ENCODE measurements around the gene DRC3. TPM values are rescaled to one million over a fixed set of nuclear protein-coding genes. Genes with fewer than 3 reads are reported as not detected.

The DRC3 gene
- total and polyA plus RNA-seq, 5 donors from 2014 or later = not detected

- H3K27ac Mint-ChIP-seq = peak within 1 kb of the TSS; percentile 92 to 99 (median 97)
- H3K4me3 Mint-ChIP-seq = peak within 1 kb of the TSS; percentile 96 to 97 (median 97)
- H3K36me3 Mint-ChIP-seq = no peaks in the 10 kb centered on the region
- Histone ChIP-seq H3K27me3 (ENCODE audit: control insufficient read depth, insufficient read depth, low read length) (no peaks in the 10 kb centered on the region), H3K36me3 (ENCODE audit: control insufficient read depth, insufficient read depth, low read length) (no peaks in the 10 kb centered on the region), H3K4me3 (ENCODE audit: low read depth, low read length) (peak within 1 kb of the TSS; percentile 80), H3K27ac (ENCODE audit: insufficient read depth, low read length, poor library complexity, severe bottlenecking) (peak within 1 kb of the TSS; percentile 78), H3K4me1 (ENCODE audit: control insufficient read depth, insufficient read depth, low read length, poor library complexity, severe bottlenecking) (peaks cover 28% of the 10 kb centered on the region), H3K9me3 (ENCODE audit: control insufficient read depth in 2 of 2, low read length in 2 of 2) (no peaks in the 10 kb centered on the region)
- no peaks in the 10 kb centered on the region for H3K9me3 Mint-ChIP-seq
- ATAC-seq (ENCODE audit: low read depth in 2 of 2) (peak; percentile 95), DNase-seq (peak; percentile 99 to 100 (median 100))
- no peaks in the 10 kb centered on the region for H3K27me3 Mint-ChIP-seq
- peaks cover 12 to 54% (median 35%) of the 10 kb centered on the region in 4 donors for H3K4me1 Mint-ChIP-seq
Observed at GRCh38 chr17:18038861-18039534, 66.3 kb downstream of the DRC3 start, which contains the start of the genes ATPAF2 and GID4. Gene ATPAF2, minus strand, starts transcription at chr17:18039168. Its CDS starts 155 bp downstream, at chr17:18039013. Gene GID4, plus strand, starts transcription at chr17:18039408. Its CDS starts 57 bp downstream, at chr17:18039465.

- H3K4me3 ChIP-seq (ENCODE audit: low read depth, low read length) = peak overlapping the region; percentile 52
- ATAC-seq (ENCODE audit: low read depth in 2 of 2) (peak; percentile 4 to 16), DNase-seq (peak in 1 of 3 donors; percentile 44)
- Mint-ChIP-seq H3K27me3 (no peaks in the 10 kb centered on the region), H3K27ac (peak overlapping the region; percentile 92 to 99 (median 97)), H3K36me3 (peaks cover 4% of the 10 kb centered on the region), H3K9me3 (no peaks in the 10 kb centered on the region), H3K4me3 (peak overlapping the region; percentile 96 to 97 (median 97)), H3K4me1 (peaks cover 16 to 54% (median 35%) of the 10 kb centered on the region in 4 donors)
- H3K27ac ChIP-seq (ENCODE audit: insufficient read depth, low read length, poor library complexity, severe bottlenecking) = peak overlapping the region; percentile 72
- no peaks in the 10 kb centered on the region for H3K27me3 ChIP-seq (ENCODE audit: control insufficient read depth, insufficient read depth, low read length)
- no peaks in the 10 kb centered on the region for H3K36me3 ChIP-seq (ENCODE audit: control insufficient read depth, insufficient read depth, low read length)
- no peaks in the 10 kb centered on the region for H3K9me3 ChIP-seq (ENCODE audit: control insufficient read depth in 2 of 2, low read length in 2 of 2)
- peaks cover 28% of the 10 kb centered on the region for H3K4me1 ChIP-seq (ENCODE audit: control insufficient read depth, insufficient read depth, low read length, poor library complexity, severe bottlenecking)
Observed at GRCh38 chr17:18039535-18040260, 67.0 kb downstream of the DRC3 start.

- DNase-seq = no peak
Observed at GRCh38 chr17:18040261-18040858, 67.7 kb downstream of the DRC3 start.

GRCh38 chr17:18041776-18042175, 69.1 kb downstream of the DRC3 start:
- peak overlapping the region in 1 of 3 donors; percentile 89 for H3K27ac Mint-ChIP-seq
- peaks cover 17 to 54% (median 35%) of the 10 kb centered on the region in 4 donors for H3K4me1 Mint-ChIP-seq
- no peak for DNase-seq
- no peaks in the 10 kb centered on the region for H3K27me3 ChIP-seq (ENCODE audit: control insufficient read depth, insufficient read depth, low read length)
- peaks cover 28% of the 10 kb centered on the region for H3K4me1 ChIP-seq (ENCODE audit: control insufficient read depth, insufficient read depth, low read length, poor library complexity, severe bottlenecking)
- no peak overlapping the region for H3K27ac ChIP-seq (ENCODE audit: insufficient read depth, low read length, poor library complexity, severe bottlenecking)
- no peaks in the 10 kb centered on the region for H3K9me3 ChIP-seq (ENCODE audit: control insufficient read depth in 2 of 2, low read length in 2 of 2)
- peaks cover 5% of the 10 kb centered on the region for H3K36me3 Mint-ChIP-seq
- peaks cover 3% of the 10 kb centered on the region for H3K36me3 ChIP-seq (ENCODE audit: control insufficient read depth, insufficient read depth, low read length)
- no peaks in the 10 kb centered on the region for H3K9me3 Mint-ChIP-seq
- H3K4me3 ChIP-seq (ENCODE audit: low read depth, low read length) = no peak overlapping the region
- no peaks in the 10 kb centered on the region for H3K27me3 Mint-ChIP-seq
- no peak for ATAC-seq (ENCODE audit: low read depth in 2 of 2)
- H3K4me3 Mint-ChIP-seq = peak overlapping the region; percentile 68 to 97 (median 94)

More at GRCh38 chr17:18040261-18040858, 67.7 kb downstream of the DRC3 start:
- peaks cover 17 to 54% (median 35%) of the 10 kb centered on the region in 4 donors for H3K4me1 Mint-ChIP-seq
- H3K36me3 Mint-ChIP-seq = peaks cover 5% of the 10 kb centered on the region
- H3K4me1 ChIP-seq (ENCODE audit: control insufficient read depth, insufficient read depth, low read length, poor library complexity, severe bottlenecking) = peaks cover 28% of the 10 kb centered on the region
- H3K27ac Mint-ChIP-seq = peak overlapping the region; percentile 85 to 97 (median 89)
- no peaks in the 10 kb centered on the region for H3K9me3 Mint-ChIP-seq
- no peaks in the 10 kb centered on the region for H3K36me3 ChIP-seq (ENCODE audit: control insufficient read depth, insufficient read depth, low read length)
- no peak for ATAC-seq (ENCODE audit: low read depth in 2 of 2)
- no peaks in the 10 kb centered on the region for H3K27me3 ChIP-seq (ENCODE audit: control insufficient read depth, insufficient read depth, low read length)
- H3K4me3 ChIP-seq (ENCODE audit: low read depth, low read length) = peak overlapping the region; percentile 52
- no peaks in the 10 kb centered on the region for H3K9me3 ChIP-seq (ENCODE audit: control insufficient read depth in 2 of 2, low read length in 2 of 2)
- H3K4me3 Mint-ChIP-seq = peak overlapping the region; percentile 91 to 97 (median 94)
- no peak overlapping the region for H3K27ac ChIP-seq (ENCODE audit: insufficient read depth, low read length, poor library complexity, severe bottlenecking)
- H3K27me3 Mint-ChIP-seq = no peaks in the 10 kb centered on the region

- H3K9me3 ChIP-seq (ENCODE audit: control insufficient read depth in 2 of 2, low read length in 2 of 2) = no peaks in the 10 kb centered on the region
- H3K4me3 ChIP-seq (ENCODE audit: low read depth, low read length) = no peak overlapping the region
- Mint-ChIP-seq H3K27me3 (no peaks in the 10 kb centered on the region), H3K4me1 (peaks cover 12 to 44% (median 31%) of the 10 kb centered on the region in 4 donors), H3K27ac (no peak overlapping the region), H3K4me3 (peak overlapping the region in 2 of 4 donors; percentile 51 to 96), H3K36me3 (peaks cover 13% of the 10 kb centered on the region), H3K9me3 (no peaks in the 10 kb centered on the region)
- DNase-seq = no peak
- no peak for ATAC-seq (ENCODE audit: low read depth in 2 of 2)
- H3K27me3 ChIP-seq (ENCODE audit: control insufficient read depth, insufficient read depth, low read length) = no peaks in the 10 kb centered on the region
- no peak overlapping the region for H3K27ac ChIP-seq (ENCODE audit: insufficient read depth, low read length, poor library complexity, severe bottlenecking)
- peaks cover 21% of the 10 kb centered on the region for H3K4me1 ChIP-seq (ENCODE audit: control insufficient read depth, insufficient read depth, low read length, poor library complexity, severe bottlenecking)
- H3K36me3 ChIP-seq (ENCODE audit: control insufficient read depth, insufficient read depth, low read length) = peaks cover 3% of the 10 kb centered on the region
Observed at GRCh38 chr17:18042983-18043382, 70.3 kb downstream of the DRC3 start.

GRCh38 chr17:18043491-18043890, 70.8 kb downstream of the DRC3 start:
- peaks cover 3% of the 10 kb centered on the region for H3K36me3 ChIP-seq (ENCODE audit: control insufficient read depth, insufficient read depth, low read length)
- H3K36me3 Mint-ChIP-seq = peaks cover 13% of the 10 kb centered on the region
- DNase-seq (peak in 2 of 3 donors; percentile 11 to 29), ATAC-seq (ENCODE audit: low read depth in 2 of 2) (no peak)
- H3K27me3 Mint-ChIP-seq = no peaks in the 10 kb centered on the region
- H3K4me1 Mint-ChIP-seq = peaks cover 10 to 39% (median 29%) of the 10 kb centered on the region in 4 donors
- no peak overlapping the region for H3K4me3 ChIP-seq (ENCODE audit: low read depth, low read length)
- peak overlapping the region in 2 of 4 donors; percentile 77 to 96 for H3K4me3 Mint-ChIP-seq
- no peak overlapping the region for H3K27ac Mint-ChIP-seq
- no peak overlapping the region for H3K27ac ChIP-seq (ENCODE audit: insufficient read depth, low read length, poor library complexity, severe bottlenecking)
- H3K9me3 Mint-ChIP-seq = no peaks in the 10 kb centered on the region
- H3K27me3 ChIP-seq (ENCODE audit: control insufficient read depth, insufficient read depth, low read length) = no peaks in the 10 kb centered on the region
- H3K4me1 ChIP-seq (ENCODE audit: control insufficient read depth, insufficient read depth, low read length, poor library complexity, severe bottlenecking) = peaks cover 16% of the 10 kb centered on the region
- no peaks in the 10 kb centered on the region for H3K9me3 ChIP-seq (ENCODE audit: control insufficient read depth in 2 of 2, low read length in 2 of 2)

GRCh38 chr17:18044609-18045008, 71.9 kb downstream of the DRC3 start:
- Histone ChIP-seq H3K36me3 (ENCODE audit: control insufficient read depth, insufficient read depth, low read length) (peaks cover 3% of the 10 kb centered on the region), H3K27ac (ENCODE audit: insufficient read depth, low read length, poor library complexity, severe bottlenecking) (no peak overlapping the region), H3K4me1 (ENCODE audit: control insufficient read depth, insufficient read depth, low read length, poor library complexity, severe bottlenecking) (peaks cover 14% of the 10 kb centered on the region), H3K27me3 (ENCODE audit: control insufficient read depth, insufficient read depth, low read length) (no peaks in the 10 kb centered on the region), H3K4me3 (ENCODE audit: low read depth, low read length) (no peak overlapping the region), H3K9me3 (ENCODE audit: control insufficient read depth in 2 of 2, low read length in 2 of 2) (no peaks in the 10 kb centered on the region)
- Mint-ChIP-seq H3K27ac (no peak overlapping the region), H3K4me1 (peaks cover 10 to 31% (median 24%) of the 10 kb centered on the region in 4 donors), H3K4me3 (no peak overlapping the region), H3K9me3 (no peaks in the 10 kb centered on the region), H3K27me3 (no peaks in the 10 kb centered on the region), H3K36me3 (peaks cover 15% of the 10 kb centered on the region)
- ATAC-seq (ENCODE audit: low read depth in 2 of 2) (no peak), DNase-seq (no peak)

All from CD4-positive, CD25-positive, alpha-beta regulatory T cell (primary cell).